Measurements from ENCODE around the gene VPS41.

GRCh38 chr7:38677981-38678697, 230.9 kb downstream of the VPS41 start:
- TF ChIP-seq CTCF (IDR thresholded peaks at IDR 0.05) = no peak
- TF ChIP-seq POLR2A (IDR thresholded peaks at IDR 0.05) = no peak
